Calu3 (cell line): ENCODE data around the gene SLC36A4. TPM values are rescaled to one million over a fixed set of nuclear protein-coding genes. Genes with fewer than 3 reads are reported as not detected.

Source experiments
- BruUV-seq: library from RNA; stranded (reverse); fragments of 400-500 nt; replicated peaks from 2 replicates; lab custom pipeline; 2021; lab: Mats Ljungman, UMichigan
- CTCF ChIA-PET: fragments of 300-600 bp; sonication (Branson Sonifier 250); formaldehyde crosslinking; loops from one replicate; lab custom pipeline; 2022; ENCODE audit warnings: antibody characterized with exemption; lab: Charles Lee
- DNase-seq: peaks from one replicate; pipeline ENCODE4 v3.0.0; 2022
- H3K27ac Mint-ChIP-seq: one replicate; pipeline ENCODE4 v1.8.0; 2022; ENCODE audit warnings: mixed read lengths; ENCODE audit not compliant: unreplicated experiment
- H3K27me3 Mint-ChIP-seq: one replicate; pipeline ENCODE4 v1.8.0; 2022; ENCODE audit warnings: mixed read lengths; ENCODE audit not compliant: unreplicated experiment
- H3K36me3 Mint-ChIP-seq: one replicate; pipeline ENCODE4 v1.8.0; 2022; ENCODE audit warnings: mild to moderate bottlenecking, moderate library complexity, mixed read lengths; ENCODE audit not compliant: insufficient read depth, unreplicated experiment
- H3K4me1 Mint-ChIP-seq: one replicate; pipeline ENCODE4 v1.8.0; 2022; ENCODE audit warnings: mild to moderate bottlenecking, low read depth, mixed read lengths; ENCODE audit not compliant: unreplicated experiment
- H3K4me3 Mint-ChIP-seq: one replicate; pipeline ENCODE4 v1.8.0; 2022; ENCODE audit warnings: mild to moderate bottlenecking, low read depth, moderate library complexity, mixed read lengths; ENCODE audit not compliant: unreplicated experiment
- H3K9me3 Mint-ChIP-seq: one replicate; pipeline ENCODE4 v1.8.0; 2022; ENCODE audit warnings: low read depth, mixed read lengths; ENCODE audit not compliant: unreplicated experiment
- CTCF ChIP-seq: fragments of 200-600 bp; IDR thresholded peaks from one replicate; pipeline ENCODE4 v1.8.0; 2022; ENCODE audit warnings: antibody characterized with exemption; ENCODE audit not compliant: unreplicated experiment
- intact Hi-C: fragments of 100-400 bp; cut with micrococcal nuclease; formaldehyde crosslinking; loops from one replicate; pipeline ENCODE4 v1.10.0; 2022; ENCODE audit not compliant: unreplicated experiment
- total RNA-seq: library from RNA; stranded (reverse); gene quantifications from 2 replicates; pipeline ENCODE4 v1.2.3, GENCODE V29; 2022

SLC36A4 gene
- total RNA-seq, 1 experiment from 2014 or later: 12.4 TPM

GRCh38 chr11:93166862-93167261 lies 30.9 kb downstream of the SLC36A4 start:
- DNase-seq: no peak
- CTCF ChIA-PET: no interaction called here
- intact Hi-C loops: loop anchor here (1.0 kb wide), 1 partner anchor 224 kb away; no protein-coding TSS in a partner anchor
- Mint-ChIP-seq H3K27me3 (no peaks in the 10 kb centered on the region), H3K36me3 (no peaks in the 10 kb centered on the region), H3K27ac (no peak overlapping the region), H3K4me3 (no peak overlapping the region), H3K9me3 (no peaks in the 10 kb centered on the region), H3K4me1 (no peaks in the 10 kb centered on the region)
- no TSS peak for BruUV-seq
- no peak for TF ChIP-seq CTCF

GRCh38 chr11:93166194-93166593 lies 31.6 kb downstream of the SLC36A4 start:
- Mint-ChIP-seq H3K4me3 (no peak overlapping the region), H3K9me3 (no peaks in the 10 kb centered on the region), H3K4me1 (no peaks in the 10 kb centered on the region), H3K36me3 (no peaks in the 10 kb centered on the region), H3K27me3 (no peaks in the 10 kb centered on the region), H3K27ac (no peak overlapping the region)
- BruUV-seq: no TSS peak
- intact Hi-C loops: no loop called here
- no peak for TF ChIP-seq CTCF
- CTCF ChIA-PET: no interaction called here
- DNase-seq: no peak

- Mint-ChIP-seq H3K9me3 (no peaks in the 10 kb centered on the region), H3K4me1 (no peaks in the 10 kb centered on the region), H3K36me3 (no peaks in the 10 kb centered on the region), H3K4me3 (no peak overlapping the region), H3K27me3 (no peaks in the 10 kb centered on the region), H3K27ac (no peak overlapping the region)
- DNase-seq: no peak
- BruUV-seq: no TSS peak
- CTCF ChIA-PET: no interaction called here
- intact Hi-C loops: no loop called here
- TF ChIP-seq CTCF: no peak
These were observed 37.0 kb downstream of the SLC36A4 start for GRCh38 chr11:93160808-93161207.

- CTCF ChIA-PET: no interaction called here
- DNase-seq: no peak
- H3K27me3 Mint-ChIP-seq: no peaks in the 10 kb centered on the region
- H3K36me3 Mint-ChIP-seq: no peaks in the 10 kb centered on the region
- intact Hi-C loops: no loop called here
- no peaks in the 10 kb centered on the region for H3K9me3 Mint-ChIP-seq
- no peak for TF ChIP-seq CTCF
- no TSS peak for BruUV-seq
- no peak overlapping the region for H3K27ac Mint-ChIP-seq
- no peaks in the 10 kb centered on the region for H3K4me1 Mint-ChIP-seq
- no peak overlapping the region for H3K4me3 Mint-ChIP-seq
These were observed 37.6 kb downstream of the SLC36A4 start for GRCh38 chr11:93160156-93160555.
